Mammary epithelial cell (primary cell): Measurements from ENCODE around the gene GRAP2.

Experiments
- EZH2 ChIP-seq: IDR thresholded peaks from 2 replicates; pipeline ENCODE4 v1.6.1; 2012; ENCODE audit warnings: low read length, inconsistent platforms, borderline replicate concordance
- TF ChIP-seq, protein P1 (sequence below), 2 donors: IDR thresholded peaks in 1 of 2; conservative IDR thresholded peaks in 1 of 2; 2 replicates each; pipeline ENCODE4 v1.5.1; 2011 to 2012; ENCODE audit warnings: inconsistent platforms in 2 of 2, low read length in 2 of 2, mild to moderate bottlenecking in 2 of 2, control low read depth in 1 of 2, low read depth in 1 of 2; ENCODE audit not compliant: insufficient read depth in 1 of 2; ENCODE audit errors: extremely low read depth in 1 of 2

DNA sequence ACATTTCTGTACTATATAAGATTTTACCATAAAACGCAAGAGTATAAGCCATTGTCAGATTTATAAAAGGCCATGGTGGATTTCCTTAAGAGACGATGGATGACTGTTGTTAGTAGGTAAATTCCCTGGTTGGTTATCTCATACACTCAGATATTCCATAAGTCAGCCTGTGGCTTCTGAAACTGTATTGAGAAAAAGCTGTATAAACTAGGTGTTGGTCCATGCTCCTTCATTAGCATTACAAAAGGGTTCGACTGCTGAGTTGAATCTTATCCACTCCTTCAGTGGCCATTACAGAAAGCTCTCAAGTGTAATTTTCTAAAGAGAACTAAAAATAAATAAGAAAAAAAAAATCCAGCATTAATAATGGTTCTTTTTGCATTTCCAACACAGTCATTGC, 5.3 kb downstream of the GRAP2 start:
- TF ChIP-seq, protein P1, sequence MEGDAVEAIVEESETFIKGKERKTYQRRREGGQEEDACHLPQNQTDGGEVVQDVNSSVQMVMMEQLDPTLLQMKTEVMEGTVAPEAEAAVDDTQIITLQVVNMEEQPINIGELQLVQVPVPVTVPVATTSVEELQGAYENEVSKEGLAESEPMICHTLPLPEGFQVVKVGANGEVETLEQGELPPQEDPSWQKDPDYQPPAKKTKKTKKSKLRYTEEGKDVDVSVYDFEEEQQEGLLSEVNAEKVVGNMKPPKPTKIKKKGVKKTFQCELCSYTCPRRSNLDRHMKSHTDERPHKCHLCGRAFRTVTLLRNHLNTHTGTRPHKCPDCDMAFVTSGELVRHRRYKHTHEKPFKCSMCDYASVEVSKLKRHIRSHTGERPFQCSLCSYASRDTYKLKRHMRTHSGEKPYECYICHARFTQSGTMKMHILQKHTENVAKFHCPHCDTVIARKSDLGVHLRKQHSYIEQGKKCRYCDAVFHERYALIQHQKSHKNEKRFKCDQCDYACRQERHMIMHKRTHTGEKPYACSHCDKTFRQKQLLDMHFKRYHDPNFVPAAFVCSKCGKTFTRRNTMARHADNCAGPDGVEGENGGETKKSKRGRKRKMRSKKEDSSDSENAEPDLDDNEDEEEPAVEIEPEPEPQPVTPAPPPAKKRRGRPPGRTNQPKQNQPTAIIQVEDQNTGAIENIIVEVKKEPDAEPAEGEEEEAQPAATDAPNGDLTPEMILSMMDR (conservative IDR thresholded peaks at IDR 0.05 in 1 of 2, IDR thresholded peaks at IDR 0.05 in 1 of 2; ENCODE audit: extremely low read depth in 1 of 2, insufficient read depth in 1 of 2, low read depth in 1 of 2, low read length in 2 of 2), result no peak
- TF ChIP-seq EZH2, result no peak
